DOHH2 (cell line): ENCODE results near the gene ADAMTSL1.

Experiments
- H3F3A ChIP-seq: fragments of 200-600 bp; sonication (generic), shearing (Covaris generic); 2 replicates; pipeline ENCODE4 v1.6.0; 2016; ENCODE audit warnings: antibody characterized with exemption, mild to moderate bottlenecking; ENCODE audit not compliant: control insufficient read depth, insufficient read depth
- H3K27ac ChIP-seq: fragments of 200-600 bp; sonication (generic); 2 replicates; pipeline ENCODE4 v1.5.1; 2014; ENCODE audit warnings: low read depth, mild to moderate bottlenecking, low read length, moderate library complexity
- H3K27me3 ChIP-seq: fragments of 200-600 bp; sonication (generic); 2 replicates; pipeline ENCODE4 v1.6.1; 2014; ENCODE audit warnings: mild to moderate bottlenecking, low read length, mixed read lengths; ENCODE audit not compliant: control insufficient read depth
- H3K36me3 ChIP-seq: fragments of 200-600 bp; sonication (generic); 2 replicates; pipeline ENCODE4 v1.6.1; 2014; ENCODE audit warnings: mild to moderate bottlenecking, low read length, moderate library complexity, mixed read lengths; ENCODE audit not compliant: control insufficient read depth
- H3K4me1 ChIP-seq: fragments of 200-600 bp; sonication (generic); 2 replicates; pipeline ENCODE4 v1.6.1; 2014; ENCODE audit warnings: mild to moderate bottlenecking, low read length, mixed read lengths; ENCODE audit not compliant: control insufficient read depth
- H3K4me2 ChIP-seq: fragments of 200-600 bp; sonication (generic); 2 replicates; pipeline ENCODE4 v1.6.0; 2014; ENCODE audit warnings: mild to moderate bottlenecking, low read length, moderate library complexity
- H3K4me3 ChIP-seq: fragments of 200-600 bp; sonication (generic); 2 replicates; pipeline ENCODE4 v1.5.1; 2014; ENCODE audit warnings: mild to moderate bottlenecking, low read length, mixed read lengths
- H3K79me2 ChIP-seq: fragments of 200-600 bp; sonication (generic); 2 replicates; pipeline ENCODE4 v1.6.1; 2014; ENCODE audit warnings: mild to moderate bottlenecking, low read length, mixed read lengths; ENCODE audit not compliant: control insufficient read depth
- H3K9me2 ChIP-seq: fragments of 200-600 bp; sonication (generic); replicated peaks from 2 replicates; pipeline ENCODE4 v1.6.1; 2014; ENCODE audit warnings: mild to moderate bottlenecking, low read length, mixed read lengths; ENCODE audit not compliant: control insufficient read depth
- H3K9me3 ChIP-seq: fragments of 200-600 bp; sonication (generic); 2 replicates; pipeline ENCODE4 v1.6.1; 2014; ENCODE audit warnings: antibody characterized with exemption, low read length, mixed read lengths; ENCODE audit not compliant: control insufficient read depth, insufficient read depth
- H4K20me1 ChIP-seq: fragments of 200-600 bp; sonication (generic); 2 replicates; pipeline ENCODE4 v1.6.0; 2014; ENCODE audit warnings: low read depth, mild to moderate bottlenecking, antibody characterized with exemption, low read length, moderate library complexity; ENCODE audit not compliant: control insufficient read depth, insufficient read depth
- CTCF ChIP-seq: fragments of 200-600 bp; sonication (generic); IDR thresholded peaks from one replicate; pipeline ENCODE4 v1.5.1; 2014; ENCODE audit warnings: antibody characterized with exemption, mild to moderate bottlenecking, low read depth, low read length; ENCODE audit not compliant: poor library complexity, severe bottlenecking
- EZH2phosphoT487 ChIP-seq: fragments of 200-600 bp; sonication (generic); IDR thresholded peaks from 2 replicates; pipeline ENCODE4 v1.6.1; 2017; ENCODE audit warnings: borderline replicate concordance, mild to moderate bottlenecking, antibody characterized with exemption, low read length, moderate library complexity, mixed read lengths

The ADAMTSL1 gene

GRCh38 chr9:18848657-18849056 lies 374.7 kb downstream of the ADAMTSL1 start:
- Histone ChIP-seq H4K20me1 (no peaks in the 10 kb centered on the region), H3K4me1 (no peaks in the 10 kb centered on the region), H3K36me3 (no peaks in the 10 kb centered on the region), H3K27ac (no peak overlapping the region), H3K9me3 (no peaks in the 10 kb centered on the region; the same call in 1 of the 2 replicates), H3K9me2 (no peaks in the 10 kb centered on the region), H3K27me3 (no peaks in the 10 kb centered on the region), H3F3A (no peaks in the 10 kb centered on the region), H3K4me3 (no peak overlapping the region), H3K4me2 (no peak overlapping the region), H3K79me2 (no peaks in the 10 kb centered on the region)
- TF ChIP-seq CTCF (no peak), EZH2phosphoT487 (no peak)

GRCh38 chr9:18849270-18849669 lies 375.3 kb downstream of the ADAMTSL1 start:
- no peak overlapping the region for H3K4me2 ChIP-seq
- no peak overlapping the region for H3K4me3 ChIP-seq
- no peaks in the 10 kb centered on the region; the same call in 1 of the 2 replicates for H3K9me3 ChIP-seq
- H3F3A ChIP-seq, result no peaks in the 10 kb centered on the region
- H3K4me1 ChIP-seq, result no peaks in the 10 kb centered on the region
- no peaks in the 10 kb centered on the region for H3K79me2 ChIP-seq
- no peaks in the 10 kb centered on the region for H4K20me1 ChIP-seq
- H3K27ac ChIP-seq, result no peak overlapping the region
- TF ChIP-seq EZH2phosphoT487 (no peak), CTCF (no peak)
- H3K9me2 ChIP-seq, result no peaks in the 10 kb centered on the region
- H3K27me3 ChIP-seq, result no peaks in the 10 kb centered on the region
- H3K36me3 ChIP-seq, result no peaks in the 10 kb centered on the region

GRCh38 chr9:18849890-18850677 lies 376.1 kb downstream of the ADAMTSL1 start:
- Histone ChIP-seq H3K4me2 (no peak overlapping the region), H3K36me3 (no peaks in the 10 kb centered on the region), H3K79me2 (no peaks in the 10 kb centered on the region), H3K27ac (no peak overlapping the region), H3K9me2 (no peaks in the 10 kb centered on the region), H3K4me1 (no peaks in the 10 kb centered on the region), H4K20me1 (no peaks in the 10 kb centered on the region), H3K4me3 (no peak overlapping the region), H3F3A (no peaks in the 10 kb centered on the region), H3K9me3 (no peaks in the 10 kb centered on the region; the same call in 1 of the 2 replicates), H3K27me3 (no peaks in the 10 kb centered on the region)
- TF ChIP-seq CTCF (no peak), EZH2phosphoT487 (no peak)
